IgD-negative memory B cell (primary cell): ENCODE measurements around the gene KCNIP4. TPM values are rescaled to one million over a fixed set of nuclear protein-coding genes. Genes with fewer than 3 reads are reported as not detected.

Experiments
- H3K27ac Mint-ChIP-seq, 3 donors: one replicate each; pipeline ENCODE4 v1.8.0; 2020 to 2022; ENCODE audit warnings: mild to moderate bottlenecking in 3 of 3, mixed read lengths in 3 of 3, moderate library complexity in 1 of 3
- H3K27me3 Mint-ChIP-seq: one replicate; pipeline ENCODE4 v1.8.0; 2021; ENCODE audit warnings: mixed read lengths
- H3K36me3 Mint-ChIP-seq: one replicate; pipeline ENCODE4 v1.8.0; 2020; ENCODE audit warnings: mild to moderate bottlenecking, mixed read lengths
- H3K4me1 Mint-ChIP-seq, 3 donors: one replicate each; pipeline ENCODE4 v1.8.0; 2020 to 2022; ENCODE audit warnings: mixed read lengths in 3 of 3, mild to moderate bottlenecking in 1 of 3
- H3K4me3 Mint-ChIP-seq, 4 donors: one replicate each; pipeline ENCODE4 v1.8.0; 2020 to 2022; ENCODE audit warnings: mild to moderate bottlenecking in 4 of 4, mixed read lengths in 4 of 4, moderate library complexity in 3 of 4
- H3K9me3 Mint-ChIP-seq, 3 donors: one replicate each; pipeline ENCODE4 v1.8.0; 2020 to 2021; ENCODE audit warnings: mixed read lengths in 3 of 3, mild to moderate bottlenecking in 1 of 3
- polyA plus RNA-seq: library from polyadenylated mRNA; unstranded; fragments of 300-500 nt; fragmentation: Illumina TruSeq; gene quantifications from one replicate; pipeline ENCODE4 v1.2.3, GENCODE V29; 2021

KCNIP4 gene
- polyA plus RNA-seq, 1 donor from 2014 or later: 0.10 TPM

DNA sequence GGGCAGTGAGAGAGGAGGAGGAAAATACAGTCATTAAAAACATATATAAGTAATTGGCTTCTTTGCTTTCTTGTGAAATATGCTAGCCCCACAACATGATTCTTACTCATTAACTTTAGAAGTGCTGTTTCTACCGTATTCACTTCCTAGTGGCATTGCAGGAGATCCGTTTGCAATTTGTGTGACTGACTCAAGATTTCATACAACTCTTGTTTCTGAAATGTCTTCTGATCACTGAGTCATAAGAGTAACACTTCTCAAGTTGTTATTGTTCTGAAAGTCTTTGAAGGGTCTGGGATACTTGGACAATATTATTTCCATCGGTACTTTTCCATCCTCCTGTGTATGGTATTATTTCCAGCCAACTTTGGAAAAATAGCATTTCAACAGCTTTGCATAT lies 937.5 kb downstream of the KCNIP4 start:
- Mint-ChIP-seq H3K27ac (no peak overlapping the region), H3K27me3 (no peaks in the 10 kb centered on the region), H3K36me3 (no peaks in the 10 kb centered on the region), H3K9me3 (peaks cover 2 to 6% (median 5%) of the 10 kb centered on the region in 3 donors), H3K4me3 (no peak overlapping the region), H3K4me1 (no peaks in the 10 kb centered on the region)

DNA sequence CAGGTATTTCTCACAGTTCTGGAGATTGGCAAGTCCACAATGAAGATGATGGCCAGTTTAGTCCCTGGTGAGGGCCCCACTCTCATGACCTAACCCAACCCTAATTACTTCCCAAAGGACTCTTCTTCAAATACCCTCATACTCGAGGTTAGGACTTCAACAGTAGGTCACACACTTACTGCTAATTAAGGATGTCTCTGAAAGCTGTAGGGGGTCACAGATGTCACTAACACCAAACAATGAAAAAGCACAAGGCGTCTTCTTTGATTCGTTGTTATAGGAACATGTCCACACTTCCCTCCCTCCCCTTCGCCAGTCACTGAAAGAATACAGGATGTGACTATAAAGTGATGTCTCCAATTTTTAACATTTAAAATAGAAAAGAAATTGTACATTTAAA lies 938.6 kb downstream of the KCNIP4 start:
- Mint-ChIP-seq H3K27ac (no peak overlapping the region), H3K9me3 (peaks cover 2 to 6% (median 5%) of the 10 kb centered on the region in 3 donors), H3K4me1 (no peaks in the 10 kb centered on the region), H3K27me3 (no peaks in the 10 kb centered on the region), H3K4me3 (no peak overlapping the region), H3K36me3 (no peaks in the 10 kb centered on the region)

- Mint-ChIP-seq H3K27me3 (no peaks in the 10 kb centered on the region), H3K36me3 (no peaks in the 10 kb centered on the region), H3K4me1 (no peaks in the 10 kb centered on the region), H3K4me3 (no peak overlapping the region), H3K27ac (no peak overlapping the region), H3K9me3 (no peaks in the 10 kb centered on the region)
Measured at GRCh38 chr4:21005647-21006046, 942.9 kb downstream of the KCNIP4 start.

DNA sequence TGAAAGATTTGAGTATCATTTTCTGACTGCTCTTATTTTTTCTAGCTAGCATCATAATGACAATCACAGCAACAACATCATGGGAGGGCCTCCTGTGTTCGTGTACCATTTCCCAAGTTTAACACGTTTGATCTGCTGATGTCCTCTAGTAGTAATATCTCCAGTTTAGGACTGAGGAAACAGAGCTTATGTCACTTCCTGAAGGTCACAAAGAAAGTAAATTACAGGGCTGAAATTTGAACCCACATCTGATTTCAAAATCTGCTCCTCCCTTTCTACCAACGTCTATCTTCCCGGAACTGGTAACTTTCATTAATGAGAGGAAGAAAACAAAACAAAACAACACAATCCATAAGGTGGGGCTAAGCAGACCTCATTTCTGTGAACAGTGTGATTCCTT lies 945.6 kb downstream of the KCNIP4 start:
- H3K4me1 Mint-ChIP-seq: no peaks in the 10 kb centered on the region
- H3K4me3 Mint-ChIP-seq: no peak overlapping the region
- H3K9me3 Mint-ChIP-seq: peaks cover 0 to 4% (median 4%) of the 10 kb centered on the region in 3 donors

GRCh38 chr4:21002286-21002685 lies 946.3 kb downstream of the KCNIP4 start:
- Mint-ChIP-seq H3K4me1 (no peaks in the 10 kb centered on the region), H3K27ac (no peak overlapping the region), H3K27me3 (no peaks in the 10 kb centered on the region), H3K4me3 (no peak overlapping the region), H3K9me3 (peaks cover 0 to 4% (median 4%) of the 10 kb centered on the region in 3 donors), H3K36me3 (no peaks in the 10 kb centered on the region)

More for the DNA sequence above, 945.6 kb downstream of the KCNIP4 start:
- H3K27me3 Mint-ChIP-seq: no peaks in the 10 kb centered on the region
- no peaks in the 10 kb centered on the region for H3K36me3 Mint-ChIP-seq
- no peak overlapping the region for H3K27ac Mint-ChIP-seq

DNA sequence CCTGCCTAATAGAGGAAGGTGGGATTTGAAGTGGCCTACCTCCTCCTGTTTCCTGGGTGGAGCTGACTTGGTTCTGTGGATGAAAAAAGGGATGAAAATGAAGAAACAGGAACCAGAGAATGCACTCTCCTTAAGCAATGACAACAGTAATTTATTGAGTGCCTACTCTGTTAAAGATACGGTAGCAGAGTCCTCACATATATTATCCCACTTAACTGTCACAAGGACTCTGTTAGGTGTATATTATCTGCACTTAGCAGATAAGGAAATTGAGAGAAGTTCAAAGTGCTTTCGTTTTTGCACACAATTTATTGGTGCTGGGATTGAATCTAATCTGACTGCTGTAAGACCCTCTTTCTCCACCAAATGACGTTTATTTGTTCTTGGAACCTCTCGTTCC lies 947.1 kb downstream of the KCNIP4 start:
- Mint-ChIP-seq H3K9me3 (peaks cover 0 to 4% (median 4%) of the 10 kb centered on the region in 3 donors), H3K27ac (no peak overlapping the region), H3K4me3 (no peak overlapping the region), H3K4me1 (no peaks in the 10 kb centered on the region), H3K36me3 (no peaks in the 10 kb centered on the region), H3K27me3 (no peaks in the 10 kb centered on the region)

DNA sequence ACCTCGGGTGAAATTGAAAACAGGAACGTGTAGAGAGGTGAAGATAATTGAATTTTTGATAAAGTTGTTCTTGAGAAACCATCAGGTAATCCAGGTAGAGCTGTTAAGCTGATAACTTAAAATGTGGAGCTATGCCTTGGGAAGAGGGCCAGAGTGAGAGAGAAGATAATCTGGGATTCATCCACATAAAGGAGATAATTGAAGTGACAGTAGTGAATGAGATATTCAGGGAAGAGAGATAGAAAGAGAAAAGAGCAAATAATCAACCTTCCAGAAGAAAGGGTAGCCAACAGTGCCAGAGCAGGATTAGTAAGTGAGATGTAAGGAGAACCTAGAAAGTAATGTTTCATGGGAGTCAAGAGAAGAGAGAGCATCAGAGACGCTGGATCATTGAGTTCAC lies 950.7 kb downstream of the KCNIP4 start:
- H3K27ac Mint-ChIP-seq: no peak overlapping the region
- H3K36me3 Mint-ChIP-seq: peaks cover 2% of the 10 kb centered on the region
- no peaks in the 10 kb centered on the region for H3K27me3 Mint-ChIP-seq
- H3K4me1 Mint-ChIP-seq: no peaks in the 10 kb centered on the region
- peaks cover 2 to 4% (median 4%) of the 10 kb centered on the region in 3 donors for H3K9me3 Mint-ChIP-seq
- H3K4me3 Mint-ChIP-seq: no peak overlapping the region

DNA sequence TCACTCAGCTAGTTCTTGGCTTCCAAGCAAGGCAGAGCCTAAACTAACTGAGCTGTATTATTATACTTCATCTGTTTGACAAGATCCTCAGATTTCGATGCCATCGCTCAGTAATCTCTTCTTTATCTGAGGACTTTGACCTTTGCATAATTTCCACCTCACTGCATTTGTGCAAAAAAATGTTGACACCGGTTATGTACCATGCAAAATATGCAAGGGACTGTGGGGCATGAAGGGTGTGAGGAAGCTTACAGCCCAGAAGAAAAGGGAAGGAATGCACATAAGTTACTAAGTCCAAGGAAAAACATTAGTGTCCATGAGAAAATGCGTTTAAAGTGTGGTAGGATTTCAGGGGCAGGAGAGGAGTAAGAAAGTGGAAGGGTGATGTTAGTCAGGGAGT lies 953.0 kb downstream of the KCNIP4 start:
- Mint-ChIP-seq H3K27ac (no peak overlapping the region), H3K4me1 (no peaks in the 10 kb centered on the region), H3K4me3 (no peak overlapping the region), H3K27me3 (no peaks in the 10 kb centered on the region), H3K9me3 (peaks cover 2 to 12% (median 10%) of the 10 kb centered on the region in 3 donors), H3K36me3 (peaks cover 2% of the 10 kb centered on the region)

DNA sequence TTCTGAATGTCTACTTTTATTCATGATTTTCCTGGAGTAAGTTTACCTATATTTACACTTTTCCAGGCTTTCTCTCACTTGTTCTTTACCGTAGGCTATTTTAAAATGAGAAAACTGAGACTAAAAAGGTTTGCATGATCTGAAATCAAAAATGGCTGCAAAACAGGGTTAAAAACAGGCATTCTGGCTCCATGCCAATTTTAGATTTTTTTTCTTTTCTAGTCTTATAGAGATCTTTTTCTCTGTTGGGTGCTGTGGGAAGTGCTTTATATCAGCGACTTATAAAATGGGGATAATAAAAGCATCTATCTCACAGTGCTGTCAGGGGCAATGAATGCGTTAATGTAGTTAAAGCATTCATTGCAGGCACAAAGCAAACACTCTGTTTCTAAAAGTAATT lies 953.6 kb downstream of the KCNIP4 start:
- Mint-ChIP-seq H3K4me1 (no peaks in the 10 kb centered on the region), H3K9me3 (peaks cover 2 to 12% (median 10%) of the 10 kb centered on the region in 3 donors), H3K27me3 (no peaks in the 10 kb centered on the region), H3K27ac (no peak overlapping the region), H3K36me3 (peaks cover 2% of the 10 kb centered on the region), H3K4me3 (no peak overlapping the region)

- peaks cover 2% of the 10 kb centered on the region for H3K36me3 Mint-ChIP-seq
- H3K4me3 Mint-ChIP-seq: no peak overlapping the region
- no peaks in the 10 kb centered on the region for H3K4me1 Mint-ChIP-seq
- no peaks in the 10 kb centered on the region for H3K27me3 Mint-ChIP-seq
- H3K27ac Mint-ChIP-seq: no peak overlapping the region
- H3K9me3 Mint-ChIP-seq: peaks cover 2 to 10% (median 8%) of the 10 kb centered on the region in 3 donors
Measured at GRCh38 chr4:20992002-20992401, 956.6 kb downstream of the KCNIP4 start.

DNA sequence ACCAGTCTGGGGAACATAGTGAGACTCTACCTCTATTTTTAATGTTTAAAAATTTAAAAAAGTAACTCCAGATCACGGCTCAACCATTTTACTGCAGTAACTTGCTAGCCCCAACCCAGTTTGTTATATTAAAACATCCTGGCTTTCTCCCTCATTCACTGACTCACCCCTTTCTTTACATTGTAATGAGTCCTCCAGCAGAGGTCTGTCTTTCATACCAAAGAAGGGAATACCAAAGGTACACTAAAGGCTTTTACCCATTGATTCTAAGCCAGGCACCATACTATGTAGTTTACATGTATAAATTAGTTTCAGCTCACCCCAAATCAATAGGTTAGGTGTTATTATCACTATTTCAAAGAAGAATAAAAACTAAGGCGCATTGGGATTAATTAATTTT lies 961.4 kb downstream of the KCNIP4 start:
- no peak overlapping the region for H3K27ac Mint-ChIP-seq

GRCh38 chr4:20984576-20984836 lies 964.1 kb downstream of the KCNIP4 start:
- Mint-ChIP-seq H3K4me3 (no peak overlapping the region), H3K4me1 (peaks cover 0 to 1% (median 0%) of the 10 kb centered on the region in 3 donors), H3K27me3 (no peaks in the 10 kb centered on the region), H3K27ac (no peak overlapping the region), H3K9me3 (peaks cover 2 to 10% (median 3%) of the 10 kb centered on the region in 3 donors), H3K36me3 (no peaks in the 10 kb centered on the region)

More for the DNA sequence above, 961.4 kb downstream of the KCNIP4 start:
- no peaks in the 10 kb centered on the region for H3K36me3 Mint-ChIP-seq
- H3K4me3 Mint-ChIP-seq: no peak overlapping the region
- H3K27me3 Mint-ChIP-seq: no peaks in the 10 kb centered on the region
- H3K9me3 Mint-ChIP-seq: peaks cover 1 to 10% (median 7%) of the 10 kb centered on the region in 3 donors
- H3K4me1 Mint-ChIP-seq: peaks cover 0 to 1% (median 0%) of the 10 kb centered on the region in 3 donors

DNA sequence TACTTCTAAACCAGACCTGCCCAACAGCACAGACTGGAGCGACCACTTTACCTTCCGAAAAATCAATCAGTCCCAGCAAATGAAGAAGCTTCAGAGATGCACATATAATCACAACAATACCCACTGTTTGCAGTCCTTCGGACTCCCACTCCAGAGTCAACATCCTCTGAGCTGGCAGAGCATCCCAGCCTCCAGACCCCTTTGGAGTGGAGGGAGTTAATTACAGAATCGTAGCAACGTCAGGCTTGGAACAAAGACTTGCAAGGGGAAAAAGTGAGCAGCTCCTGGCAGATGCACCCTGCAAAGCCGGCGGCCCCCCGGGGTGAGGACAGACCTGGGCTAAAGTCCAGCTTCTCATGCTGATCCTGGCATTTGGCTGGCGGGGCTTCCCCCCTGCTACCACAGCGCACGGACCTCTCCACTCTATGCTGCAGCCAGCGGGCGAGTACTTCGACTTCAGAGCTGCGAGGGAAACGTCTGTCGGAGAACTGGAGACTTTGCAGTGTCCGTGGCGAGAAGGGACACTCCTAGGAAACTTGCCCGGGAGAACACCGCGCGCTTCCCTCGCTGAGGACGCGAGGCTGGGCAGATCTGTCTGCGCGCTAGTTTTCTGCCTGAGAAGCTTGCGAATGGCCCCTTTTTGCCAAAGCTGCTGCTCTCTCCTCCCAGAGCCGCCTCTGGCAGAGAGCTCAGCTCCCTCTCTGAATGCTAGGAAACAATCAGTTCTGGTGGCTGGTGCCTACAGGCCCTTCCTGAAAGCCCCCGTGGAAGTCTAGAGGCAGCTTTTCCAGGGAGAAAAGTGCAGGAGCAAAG lies 964.6 kb downstream of the KCNIP4 start:
- Mint-ChIP-seq H3K4me3 (no peak overlapping the region), H3K9me3 (peaks cover 2 to 10% (median 3%) of the 10 kb centered on the region in 3 donors), H3K27me3 (no peaks in the 10 kb centered on the region)

GRCh38 chr4:20982544-20982943 lies 966.0 kb downstream of the KCNIP4 start:
- Mint-ChIP-seq H3K9me3 (peaks cover 2 to 8% (median 3%) of the 10 kb centered on the region in 3 donors), H3K4me1 (peaks cover 0 to 1% (median 0%) of the 10 kb centered on the region in 3 donors), H3K27me3 (no peaks in the 10 kb centered on the region), H3K4me3 (no peak overlapping the region), H3K27ac (no peak overlapping the region), H3K36me3 (no peaks in the 10 kb centered on the region)

More for the DNA sequence above, 964.6 kb downstream of the KCNIP4 start:
- H3K36me3 Mint-ChIP-seq: no peaks in the 10 kb centered on the region
- peaks cover 0 to 1% (median 0%) of the 10 kb centered on the region in 3 donors for H3K4me1 Mint-ChIP-seq
- no peak overlapping the region for H3K27ac Mint-ChIP-seq

DNA sequence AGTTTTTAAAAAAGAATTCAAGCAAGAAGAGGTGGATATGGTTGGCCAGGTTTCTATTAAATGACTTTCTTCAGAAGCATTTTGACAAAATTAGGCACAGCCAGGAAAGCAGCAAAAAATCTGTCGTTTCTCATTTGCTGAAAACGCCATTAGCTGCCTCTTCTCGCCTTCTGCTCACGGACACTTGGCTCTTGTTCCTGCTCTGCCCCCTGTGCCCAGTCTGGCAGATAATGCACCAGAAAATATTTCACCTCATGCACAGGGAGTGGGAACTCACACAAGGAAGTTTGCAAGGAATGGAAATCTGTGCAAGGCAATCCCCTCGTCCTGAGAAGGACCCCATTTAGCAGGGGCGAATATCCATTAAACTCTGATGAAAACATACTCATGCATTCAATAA lies 988.3 kb downstream of the KCNIP4 start:
- H3K4me3 Mint-ChIP-seq: no peak overlapping the region
- no peaks in the 10 kb centered on the region for H3K36me3 Mint-ChIP-seq
- no peaks in the 10 kb centered on the region for H3K4me1 Mint-ChIP-seq
- peaks cover 0 to 2% (median 2%) of the 10 kb centered on the region in 3 donors for H3K9me3 Mint-ChIP-seq
- peaks cover 1% of the 10 kb centered on the region for H3K27me3 Mint-ChIP-seq
- H3K27ac Mint-ChIP-seq: no peak overlapping the region

DNA sequence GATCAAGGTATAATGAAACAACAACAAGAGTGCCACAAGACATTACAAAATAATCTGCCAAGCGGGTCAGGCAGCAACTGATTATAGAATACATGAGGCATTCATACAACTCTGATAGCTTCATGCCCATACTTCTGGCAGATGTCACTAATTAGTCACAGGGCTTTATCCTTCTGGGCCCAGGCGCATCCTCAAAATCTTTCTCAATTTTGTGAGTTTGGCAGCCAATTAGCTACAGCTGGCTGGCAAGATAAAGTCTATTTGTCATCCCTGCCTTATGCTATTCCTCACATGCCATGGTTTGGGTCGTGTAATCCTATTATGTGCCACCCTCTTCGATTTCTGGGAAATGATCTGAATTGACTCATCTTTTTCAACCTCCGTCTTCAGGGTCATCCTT lies 994.0 kb downstream of the KCNIP4 start:
- H3K36me3 Mint-ChIP-seq: no peaks in the 10 kb centered on the region
- H3K9me3 Mint-ChIP-seq: peaks cover 2 to 4% (median 4%) of the 10 kb centered on the region in 3 donors
- H3K27ac Mint-ChIP-seq: no peak overlapping the region
- H3K4me3 Mint-ChIP-seq: no peak overlapping the region
- no peaks in the 10 kb centered on the region for H3K4me1 Mint-ChIP-seq
- no peaks in the 10 kb centered on the region for H3K27me3 Mint-ChIP-seq
